Endothelial cell of umbilical vein (primary cell): Measurements from ENCODE around the gene KCNE5. TPM values are rescaled to one million over a fixed set of nuclear protein-coding genes. Genes with fewer than 3 reads are reported as not detected.

ENCODE experiments used
- BruUV-seq: library from RNA; stranded (reverse); fragments of 400-500 nt; replicated peaks from 2 replicates; lab custom pipeline; 2021; lab: Mats Ljungman, UMichigan
- CTCF ChIA-PET: fragments of 300-600, 350-600 bp; sonication (Branson Sonifier 250); formaldehyde crosslinking; loops from one replicate; lab custom pipeline; 2021; ENCODE audit warnings: antibody characterized with exemption, inconsistent platforms; lab: Charles Lee
- POLR2A ChIA-PET: fragments of 300-600, 350-600 bp; sonication (Branson Sonifier 250); formaldehyde crosslinking; loops from one replicate; lab custom pipeline; 2021; ENCODE audit warnings: antibody characterized with exemption, inconsistent platforms; lab: Charles Lee
- DNase-seq: peaks from one replicate; pipeline ENCODE4 v3.0.0-alpha.2; 2011; ENCODE audit warnings: low read depth, low spot score
- FAIRE-seq: peaks from 2 replicates; lab custom pipeline; 2011; peaks lifted over from hg19 to GRCh38; lab: Jason Lieb, UNC
- H2AFZ ChIP-seq: 2 replicates; pipeline ENCODE4 v1.6.0; 2012; ENCODE audit warnings: low read depth, low read length, control low read depth, inconsistent platforms
- H3K27ac ChIP-seq: 2 replicates; pipeline ENCODE4 v1.5.1; 2011; ENCODE audit warnings: low read depth, mild to moderate bottlenecking, control low read depth, low read length, moderate library complexity; ENCODE audit not compliant: insufficient read depth
- H3K27me3 ChIP-seq, 2 experiments: 2 replicates each; pipeline versions ENCODE4 v1.6.0 to v1.6.1; 2011; ENCODE audit warnings: low read length in 2 of 2, mixed read lengths in 1 of 2; ENCODE audit not compliant: control insufficient read depth in 2 of 2, insufficient read depth in 2 of 2
- H3K36me3 ChIP-seq, 2 experiments: 2 replicates in 1 of 2; 3 replicates in 1 of 2; pipeline ENCODE4 v1.5.1; 2011; ENCODE audit warnings: low read length in 2 of 2, mild to moderate bottlenecking in 1 of 2, moderate library complexity in 1 of 2; ENCODE audit not compliant: control insufficient read depth in 2 of 2, insufficient read depth in 2 of 2; ENCODE audit errors: extremely low read depth in 1 of 2
- H3K4me1 ChIP-seq: 3 replicates; pipeline ENCODE4 v1.5.1; 2011; ENCODE audit warnings: mild to moderate bottlenecking, low read length; ENCODE audit not compliant: control insufficient read depth, insufficient read depth; ENCODE audit errors: extremely low read depth
- H3K4me2 ChIP-seq: 2 replicates; pipeline ENCODE4 v1.6.1; 2011; ENCODE audit warnings: low read length, control low read depth, mixed read lengths; ENCODE audit not compliant: insufficient read depth
- H3K4me3 ChIP-seq, 3 experiments: fragments of 200-600 bp in 1 of 3; sonication (generic), shearing (Covaris generic) in 1 of 3; replicated peaks in 1 of 3; 2 replicates each; pipeline ENCODE4 v1.5.1; 2011 to 2016; ENCODE audit warnings: control low read depth in 3 of 3, low read length in 3 of 3, mild to moderate bottlenecking in 2 of 3, inconsistent platforms in 1 of 3, low read depth in 1 of 3, moderate library complexity in 1 of 3; ENCODE audit not compliant: insufficient read depth in 1 of 3
- H3K79me2 ChIP-seq: 2 replicates; pipeline ENCODE4 v1.6.0; 2012; ENCODE audit warnings: low read length, inconsistent platforms; ENCODE audit not compliant: control insufficient read depth, insufficient read depth
- H3K9ac ChIP-seq: replicated peaks from 2 replicates; pipeline ENCODE3; 2011; ENCODE audit warnings: low read length, control low read depth; ENCODE audit not compliant: insufficient read depth; ENCODE audit errors: extremely low read depth
- H3K9me1 ChIP-seq: replicated peaks from 3 replicates; pipeline ENCODE4 v1.6.0; 2011; ENCODE audit warnings: mild to moderate bottlenecking, low read length; ENCODE audit not compliant: control insufficient read depth, insufficient read depth; ENCODE audit errors: extremely low read depth
- H3K9me3 ChIP-seq: replicated peaks from 2 replicates; pipeline ENCODE4 v1.5.1; 2012; ENCODE audit warnings: low read length, inconsistent platforms; ENCODE audit not compliant: control insufficient read depth, insufficient read depth
- H4K20me1 ChIP-seq: replicated peaks from 2 replicates; pipeline ENCODE3; 2011; ENCODE audit warnings: mild to moderate bottlenecking, low read length; ENCODE audit not compliant: control insufficient read depth, insufficient read depth; ENCODE audit errors: extremely low read depth
- EZH2 ChIP-seq: IDR thresholded peaks from 2 replicates; pipeline ENCODE4 v1.6.1; 2012; ENCODE audit warnings: borderline replicate concordance, low read depth, mild to moderate bottlenecking, moderate library complexity, low read length, inconsistent platforms; ENCODE audit not compliant: severe bottlenecking
- FOS ChIP-seq: IDR thresholded peaks from 2 replicates; pipeline ENCODE4 v1.6.1; 2011; ENCODE audit warnings: mild to moderate bottlenecking, low read length, moderate library complexity, borderline replicate concordance; ENCODE audit not compliant: insufficient read depth
- GATA2 ChIP-seq: IDR thresholded peaks from 2 replicates; pipeline ENCODE4 v1.7.0; 2011; ENCODE audit warnings: low read depth, mild to moderate bottlenecking, moderate library complexity, mixed read lengths, low read length; ENCODE audit not compliant: insufficient read length, insufficient read depth
- JUN ChIP-seq: IDR thresholded peaks from 2 replicates; pipeline ENCODE4 v1.6.1; 2011; ENCODE audit warnings: borderline replicate concordance, low read depth; ENCODE audit not compliant: insufficient read length, insufficient read depth
- MYC ChIP-seq: IDR thresholded peaks from one replicate; pipeline ENCODE4 v1.6.1; 2011; ENCODE audit warnings: mild to moderate bottlenecking, low read depth, low read length
- POLR2A ChIP-seq: IDR thresholded peaks from 2 replicates; pipeline ENCODE4 v1.6.1; 2012; ENCODE audit warnings: low read depth, mild to moderate bottlenecking, control low read depth, low read length
- POLR2AphosphoS5 ChIP-seq: IDR thresholded peaks from 2 replicates; pipeline ENCODE4 v1.6.1; 2012; ENCODE audit warnings: low read depth, mild to moderate bottlenecking, control low read depth, low read length, moderate library complexity; ENCODE audit not compliant: insufficient read depth
- dilution Hi-C: fragments of 300-500 bp; cut with MboI; formaldehyde crosslinking; loops from one replicate; pipeline ENCODE4 v1.15.0; 2019; ENCODE audit warnings: low sequenced_read_pairs; ENCODE audit not compliant: extremely low pct_ligation_motif_present
- intact Hi-C: fragments of 100-400 bp; cut with micrococcal nuclease; formaldehyde crosslinking; loops from one replicate; pipeline ENCODE4 v1.10.0; 2022
- polyA plus RNA-seq, 4 experiments: library from polyadenylated mRNA; depleted of rRNA in 3 of 4; stranded (reverse) in 3 of 4; unstranded in 1 of 4; fragments of >200 nt; gene quantifications; 2 replicates each; pipeline versions ENCODE4 v1.2.1 to v1.2.3, GENCODE V29; 2011 to 2012; ENCODE audit warnings: missing spikeins in 1 of 4
- total RNA-seq: library from RNA; stranded (reverse); gene quantifications from 2 replicates; pipeline ENCODE4 v1.2.3, GENCODE V29; 2021
- TF ChIP-seq, protein P1 (sequence below), 2 donors: IDR thresholded peaks; 1 replicate in 1 of 2; 2 replicates in 1 of 2; pipeline ENCODE4 v1.5.1; 2011; ENCODE audit warnings: low read length in 2 of 2, mild to moderate bottlenecking in 2 of 2, moderate library complexity in 2 of 2, control low read depth in 1 of 2, inconsistent platforms in 1 of 2, low read depth in 1 of 2; ENCODE audit not compliant: insufficient read depth in 1 of 2; ENCODE audit errors: extremely low read depth in 1 of 2
- TF ChIP-seq, protein P2 (sequence below): IDR thresholded peaks from 2 replicates; pipeline ENCODE4 v1.6.1; 2011; ENCODE audit not compliant: insufficient read depth, insufficient read length

Gene KCNE5
- total and polyA plus RNA-seq, 2 donors (not counting 3 experiments of a cell fraction or from before 2014, with no cell fraction given) = 0.15 to 0.31 TPM

DNA sequence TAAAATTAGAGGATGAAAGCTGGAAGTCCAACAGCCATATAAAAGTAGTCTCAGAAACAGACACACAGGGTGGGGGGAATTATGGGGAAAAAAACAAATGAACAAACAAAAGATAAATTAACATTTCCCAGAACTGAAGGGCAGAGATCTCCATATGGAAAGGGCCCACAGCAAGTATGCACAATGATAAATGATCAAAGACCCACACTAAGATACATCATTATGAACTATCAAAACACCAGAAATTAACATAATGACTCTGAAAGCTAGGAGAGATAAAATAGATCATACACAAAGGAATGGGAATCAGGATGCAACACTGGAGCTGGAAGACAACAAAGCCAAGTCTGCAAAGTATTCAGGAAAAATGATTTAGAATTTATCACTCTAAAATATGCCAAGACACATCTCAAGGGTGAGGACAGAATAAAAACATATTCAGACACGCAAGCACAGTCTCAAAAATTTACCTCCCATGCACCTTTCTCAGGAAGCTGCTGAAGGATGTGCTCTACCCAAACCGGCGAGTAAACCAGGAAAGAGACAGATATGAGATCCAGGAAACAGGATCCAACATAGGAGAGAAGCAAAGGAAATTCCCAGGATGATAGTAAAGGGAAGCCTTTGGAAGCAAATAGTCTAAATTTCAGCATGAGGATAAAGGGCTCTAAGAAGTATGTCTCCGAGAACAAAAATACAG lies 30.7 kb upstream of the KCNE5 start:
- Histone ChIP-seq H3K79me2 (peaks cover 25% of the 10 kb centered on the region), H3K9me1 (no peaks in the 10 kb centered on the region), H3K4me2 (no peak overlapping the region), H2AFZ (no peak overlapping the region), H3K9ac (no peak overlapping the region), H3K4me3 (no peak overlapping the region), H3K4me1 (no peaks in the 10 kb centered on the region), H3K27ac (no peak overlapping the region), H3K27me3 (no peaks in the 10 kb centered on the region), H3K9me3 (no peaks in the 10 kb centered on the region), H4K20me1 (no peaks in the 10 kb centered on the region), H3K36me3 (no peaks in the 10 kb centered on the region)
- no TSS peak for BruUV-seq
- DNase-seq (no peak), FAIRE-seq (no peak)
- dilution Hi-C loops (no loop called here), intact Hi-C loops (no loop called here)
- POLR2A ChIA-PET = no interaction called here
- TF ChIP-seq POLR2AphosphoS5 = no peak
- TF ChIP-seq FOS = no peak
- no peak for TF ChIP-seq JUN
- TF ChIP-seq MYC = no peak
- TF ChIP-seq, protein P1, sequence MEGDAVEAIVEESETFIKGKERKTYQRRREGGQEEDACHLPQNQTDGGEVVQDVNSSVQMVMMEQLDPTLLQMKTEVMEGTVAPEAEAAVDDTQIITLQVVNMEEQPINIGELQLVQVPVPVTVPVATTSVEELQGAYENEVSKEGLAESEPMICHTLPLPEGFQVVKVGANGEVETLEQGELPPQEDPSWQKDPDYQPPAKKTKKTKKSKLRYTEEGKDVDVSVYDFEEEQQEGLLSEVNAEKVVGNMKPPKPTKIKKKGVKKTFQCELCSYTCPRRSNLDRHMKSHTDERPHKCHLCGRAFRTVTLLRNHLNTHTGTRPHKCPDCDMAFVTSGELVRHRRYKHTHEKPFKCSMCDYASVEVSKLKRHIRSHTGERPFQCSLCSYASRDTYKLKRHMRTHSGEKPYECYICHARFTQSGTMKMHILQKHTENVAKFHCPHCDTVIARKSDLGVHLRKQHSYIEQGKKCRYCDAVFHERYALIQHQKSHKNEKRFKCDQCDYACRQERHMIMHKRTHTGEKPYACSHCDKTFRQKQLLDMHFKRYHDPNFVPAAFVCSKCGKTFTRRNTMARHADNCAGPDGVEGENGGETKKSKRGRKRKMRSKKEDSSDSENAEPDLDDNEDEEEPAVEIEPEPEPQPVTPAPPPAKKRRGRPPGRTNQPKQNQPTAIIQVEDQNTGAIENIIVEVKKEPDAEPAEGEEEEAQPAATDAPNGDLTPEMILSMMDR (IDR thresholded peaks at IDR 0.05; ENCODE audit: extremely low read depth in 1 of 2, insufficient read depth in 1 of 2, low read depth in 1 of 2, low read length in 2 of 2) = no peak
- no peak for TF ChIP-seq EZH2
- no peak for TF ChIP-seq GATA2
- TF ChIP-seq POLR2A = no peak
- TF ChIP-seq, protein P2, sequence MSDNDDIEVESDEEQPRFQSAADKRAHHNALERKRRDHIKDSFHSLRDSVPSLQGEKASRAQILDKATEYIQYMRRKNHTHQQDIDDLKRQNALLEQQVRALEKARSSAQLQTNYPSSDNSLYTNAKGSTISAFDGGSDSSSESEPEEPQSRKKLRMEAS = no peak
- CTCF ChIA-PET = interaction anchor here (1.3 kb wide), 1 partner anchor 235 kb away, joined by 3 read pairs; no protein-coding TSS in a partner anchor
